Measurements from ENCODE around the gene CDK2AP2.

DNA sequence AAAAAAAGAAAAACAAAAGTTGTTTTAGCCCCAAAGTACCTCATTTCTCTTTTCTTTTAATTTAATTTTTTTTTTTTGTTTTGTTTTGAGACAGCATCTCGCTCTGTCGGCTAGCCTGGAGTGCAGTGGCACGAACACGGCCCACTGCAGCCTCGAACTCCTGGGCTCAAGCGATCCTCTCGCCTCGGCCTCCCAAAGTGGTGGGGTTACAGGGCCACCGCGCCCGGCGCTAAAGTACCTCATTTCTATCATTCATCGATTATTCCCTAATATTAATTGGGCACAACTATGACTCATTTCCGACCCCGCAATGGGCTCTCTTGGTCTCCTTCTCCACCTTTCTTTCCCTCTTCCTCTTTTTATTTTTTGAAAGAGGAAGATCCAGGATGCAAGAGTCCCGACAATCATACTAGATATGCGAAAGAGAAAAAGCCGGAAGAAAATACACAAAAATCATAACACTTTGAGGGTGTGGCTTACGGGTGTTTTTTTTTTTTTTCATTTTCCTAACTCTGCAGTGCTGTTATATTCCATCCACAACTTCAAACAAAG lies 25.6 kb downstream of the CDK2AP2 start:
- TF ChIP-seq POLR2A (IDR thresholded peaks at IDR 0.05) = no peak
- no peak for TF ChIP-seq POLR2AphosphoS5 (IDR thresholded peaks at IDR 0.05)
- TF ChIP-seq, protein P1, sequence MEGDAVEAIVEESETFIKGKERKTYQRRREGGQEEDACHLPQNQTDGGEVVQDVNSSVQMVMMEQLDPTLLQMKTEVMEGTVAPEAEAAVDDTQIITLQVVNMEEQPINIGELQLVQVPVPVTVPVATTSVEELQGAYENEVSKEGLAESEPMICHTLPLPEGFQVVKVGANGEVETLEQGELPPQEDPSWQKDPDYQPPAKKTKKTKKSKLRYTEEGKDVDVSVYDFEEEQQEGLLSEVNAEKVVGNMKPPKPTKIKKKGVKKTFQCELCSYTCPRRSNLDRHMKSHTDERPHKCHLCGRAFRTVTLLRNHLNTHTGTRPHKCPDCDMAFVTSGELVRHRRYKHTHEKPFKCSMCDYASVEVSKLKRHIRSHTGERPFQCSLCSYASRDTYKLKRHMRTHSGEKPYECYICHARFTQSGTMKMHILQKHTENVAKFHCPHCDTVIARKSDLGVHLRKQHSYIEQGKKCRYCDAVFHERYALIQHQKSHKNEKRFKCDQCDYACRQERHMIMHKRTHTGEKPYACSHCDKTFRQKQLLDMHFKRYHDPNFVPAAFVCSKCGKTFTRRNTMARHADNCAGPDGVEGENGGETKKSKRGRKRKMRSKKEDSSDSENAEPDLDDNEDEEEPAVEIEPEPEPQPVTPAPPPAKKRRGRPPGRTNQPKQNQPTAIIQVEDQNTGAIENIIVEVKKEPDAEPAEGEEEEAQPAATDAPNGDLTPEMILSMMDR (IDR thresholded peaks at IDR 0.05) = no peak

Data from upper lobe of left lung (tissue), 4 donors.